HepG2 (cell line): Measurements from ENCODE around the gene C1QB.

Source experiments
- CTCF ChIP-seq: sonication (generic); formaldehyde crosslinking; IDR thresholded peaks from 2 replicates; pipeline ENCODE4 v1.5.0; 2020; ENCODE audit warnings: mild to moderate bottlenecking, missing genetic modification reagents, moderate library complexity
- NR3C1 ChIP-seq: sonication (generic); formaldehyde crosslinking; IDR thresholded peaks from 2 replicates; pipeline ENCODE4 v1.4.0; 2020; ENCODE audit warnings: missing genetic modification reagents
- POLR2A ChIP-seq, 2 experiments: IDR thresholded peaks; 2 replicates each; pipeline ENCODE4 v1.6.1; 2011; ENCODE audit warnings: low read depth in 2 of 2, low read length in 2 of 2, mild to moderate bottlenecking in 1 of 2, moderate library complexity in 1 of 2; ENCODE audit not compliant: insufficient read depth in 1 of 2
- REST ChIP-seq, 2 experiments: IDR thresholded peaks; 2 replicates each; pipeline ENCODE4 v1.6.1; 2011 to 2012; ENCODE audit warnings: low read length in 2 of 2, borderline replicate concordance in 1 of 2, low read depth in 1 of 2, mild to moderate bottlenecking in 1 of 2, moderate library complexity in 1 of 2
- TP53 ChIP-seq: sonication (generic); formaldehyde crosslinking; conservative IDR thresholded peaks from 2 replicates; pipeline ENCODE4 v1.4.0; 2020; ENCODE audit warnings: missing genetic modification reagents
- ZNF644 ChIP-seq: IDR thresholded peaks from 2 replicates; pipeline ENCODE4 v1.6.1; 2016; ENCODE audit warnings: low read depth

GRCh38 chr1:22626237-22627157, 26.5 kb upstream of the C1QB start:
- TF ChIP-seq TP53 (CRISPR knock-in tag) (no peak), NR3C1 (CRISPR knock-in tag) (no peak), POLR2A (IDR thresholded peaks at IDR 0.05; ENCODE audit: insufficient read depth in 1 of 2, low read depth in 2 of 2, low read length in 2 of 2) (no peak), REST (IDR thresholded peaks at IDR 0.05; ENCODE audit: borderline replicate concordance in 1 of 2, low read depth in 1 of 2, low read length in 2 of 2) (no peak), CTCF (CRISPR knock-in tag) (no peak), ZNF644 (no peak)
